Measurements from ENCODE around the gene CLEC2B. TPM values are rescaled to one million over a fixed set of nuclear protein-coding genes. Genes with fewer than 3 reads are reported as not detected.

The CLEC2B gene
- total RNA-seq, 2 donors from 2014 or later: not detected

GRCh38 chr12:9810671-9811070, 58.5 kb downstream of the CLEC2B start:
- WGBS, 2 experiments (ENCODE audit: insufficient coverage in 1 of 2, insufficient read length in 1 of 2): 93% methylated on average over 2 of the region's 2 CpGs; no CpG with 5 or more reads in 1 of the 2 experiments
- Mint-ChIP-seq H3K27me3 (ENCODE audit: insufficient read depth) (peaks cover 5% of the 10 kb centered on the region), H3K4me1 (peaks cover 5% of the 10 kb centered on the region), H3K4me3 (no peak overlapping the region), H3K36me3 (ENCODE audit: low read depth) (no peaks in the 10 kb centered on the region), H3K9me3 (no peaks in the 10 kb centered on the region), H3K27ac (no peak overlapping the region)
- H3K27ac ChIP-seq (ENCODE audit: low read depth, low read length): no peak overlapping the region
- H3K4me3 ChIP-seq (ENCODE audit: low read length): no peak overlapping the region
- no peaks in the 10 kb centered on the region for H3K36me3 ChIP-seq (ENCODE audit: control insufficient read depth, insufficient read depth, low read length)
- no peaks in the 10 kb centered on the region for H3K4me1 ChIP-seq (ENCODE audit: control insufficient read depth, insufficient read depth, low read length)
- H3K27me3 ChIP-seq (ENCODE audit: control insufficient read depth, insufficient read depth, low read length, poor library complexity, severe bottlenecking): no peaks in the 10 kb centered on the region
- no peak for DNase-seq
- H3K9ac ChIP-seq (ENCODE audit: extremely low read depth, low read length, poor library complexity, severe bottlenecking): no peak overlapping the region
- no peaks in the 10 kb centered on the region for H3K9me3 ChIP-seq (ENCODE audit: control insufficient read depth, low read length)
- no peak for TF ChIP-seq CTCF (conservative IDR thresholded peaks at IDR 0.05)

- H3K27me3 ChIP-seq (ENCODE audit: control insufficient read depth, insufficient read depth, low read length, poor library complexity, severe bottlenecking): no peaks in the 10 kb centered on the region
- H3K4me1 ChIP-seq (ENCODE audit: control insufficient read depth, insufficient read depth, low read length): no peaks in the 10 kb centered on the region
- TF ChIP-seq CTCF (conservative IDR thresholded peaks at IDR 0.05): no peak
- DNase-seq: no peak
- Mint-ChIP-seq H3K36me3 (ENCODE audit: low read depth) (no peaks in the 10 kb centered on the region), H3K27me3 (ENCODE audit: insufficient read depth) (peaks cover 5% of the 10 kb centered on the region), H3K9me3 (no peaks in the 10 kb centered on the region), H3K4me3 (no peak overlapping the region), H3K27ac (no peak overlapping the region), H3K4me1 (peaks cover 5% of the 10 kb centered on the region)
- H3K4me3 ChIP-seq (ENCODE audit: low read length): no peak overlapping the region
- no peaks in the 10 kb centered on the region for H3K36me3 ChIP-seq (ENCODE audit: control insufficient read depth, insufficient read depth, low read length)
- H3K9ac ChIP-seq (ENCODE audit: extremely low read depth, low read length, poor library complexity, severe bottlenecking): no peak overlapping the region
- no peaks in the 10 kb centered on the region for H3K9me3 ChIP-seq (ENCODE audit: control insufficient read depth, low read length)
- no peak overlapping the region for H3K27ac ChIP-seq (ENCODE audit: low read depth, low read length)
These were observed 59.3 kb downstream of the CLEC2B start for GRCh38 chr12:9809866-9810265.

- H3K27me3 Mint-ChIP-seq (ENCODE audit: insufficient read depth): peaks cover 5% of the 10 kb centered on the region
- Histone ChIP-seq H3K36me3 (ENCODE audit: control insufficient read depth, insufficient read depth, low read length) (no peaks in the 10 kb centered on the region), H3K9ac (ENCODE audit: extremely low read depth, low read length, poor library complexity, severe bottlenecking) (no peak overlapping the region), H3K4me3 (ENCODE audit: low read length) (no peak overlapping the region), H3K4me1 (ENCODE audit: control insufficient read depth, insufficient read depth, low read length) (no peaks in the 10 kb centered on the region), H3K27me3 (ENCODE audit: control insufficient read depth, insufficient read depth, low read length, poor library complexity, severe bottlenecking) (no peaks in the 10 kb centered on the region), H3K27ac (ENCODE audit: low read depth, low read length) (no peak overlapping the region), H3K9me3 (ENCODE audit: control insufficient read depth, low read length) (no peaks in the 10 kb centered on the region)
- no peak overlapping the region for H3K27ac Mint-ChIP-seq
- no peaks in the 10 kb centered on the region for H3K36me3 Mint-ChIP-seq (ENCODE audit: low read depth)
- no peaks in the 10 kb centered on the region for H3K9me3 Mint-ChIP-seq
- WGBS, 2 experiments (ENCODE audit: insufficient coverage in 1 of 2, insufficient read length in 1 of 2): 94 to 95% methylated on average over 3 to 4 of the region's 4 CpGs
- H3K4me1 Mint-ChIP-seq: peaks cover 5% of the 10 kb centered on the region
- no peak for TF ChIP-seq CTCF (conservative IDR thresholded peaks at IDR 0.05)
- no peak for DNase-seq
- H3K4me3 Mint-ChIP-seq: no peak overlapping the region
These were observed 59.8 kb downstream of the CLEC2B start for GRCh38 chr12:9809338-9809737.
